BJ (cell line): ENCODE measurements around the gene ABHD14A. TPM values are rescaled to one million over a fixed set of nuclear protein-coding genes. Genes with fewer than 3 reads are reported as not detected.

Experiments
- CTCF ChIA-PET: fragments of 350-600 bp; formaldehyde crosslinking; extraction: SDS; loops from one replicate; lab custom pipeline; 2021; ENCODE audit warnings: antibody characterized with exemption, inconsistent platforms; lab: Yijun Ruan, JAX
- POLR2A ChIA-PET: fragments of 300-600 bp; sonication (Branson Sonifier 250); formaldehyde crosslinking; extraction: SDS; loops from one replicate; lab custom pipeline; 2021; ENCODE audit warnings: antibody characterized with exemption; lab: Charles Lee
- DNase-seq: peaks from one replicate; pipeline ENCODE4 v3.0.0-alpha.2; 2011; ENCODE audit warnings: low read depth
- H3K27me3 ChIP-seq: 2 replicates; pipeline ENCODE4 v1.6.0; 2011; ENCODE audit warnings: low read length; ENCODE audit not compliant: control insufficient read depth, insufficient read depth
- H3K36me3 ChIP-seq: 2 replicates; pipeline ENCODE4 v1.5.1; 2011; ENCODE audit warnings: low read length; ENCODE audit not compliant: control insufficient read depth, insufficient read depth
- H3K4me3 ChIP-seq: 2 replicates; pipeline ENCODE4 v1.5.1; 2011; ENCODE audit warnings: low read depth, mild to moderate bottlenecking, control low read depth, low read length
- CTCF ChIP-seq: IDR thresholded peaks from 2 replicates; pipeline ENCODE4 v1.5.1; 2011; ENCODE audit warnings: low read depth, mild to moderate bottlenecking, control low read depth, inconsistent platforms, low read length, moderate library complexity; ENCODE audit not compliant: insufficient read depth
- polyA plus RNA-seq: library from polyadenylated mRNA; depleted of rRNA; stranded (reverse); fragments of >200 nt; gene quantifications from 2 replicates; pipeline ENCODE4 v1.2.3, GENCODE V29; 2011

ABHD14A gene
- polyA plus RNA-seq, 1 experiment = 16.5 TPM

- ChIA-PET CTCF (interaction anchor here (0.6 to 5.2 kb wide), 6 partner anchors 9 to 56 kb away, joined by 3 to 42 read pairs (median 5); partner anchors contain the start of genes ABHD14A, ABHD14B and GPR62), POLR2A (no interaction called here)
- no peak for DNase-seq
- Histone ChIP-seq H3K36me3 (peaks cover 7% of the 10 kb centered on the region; the same call in 1 of the 2 replicates), H3K27me3 (no peaks in the 10 kb centered on the region), H3K4me3 (no peak overlapping the region)
- no peak for TF ChIP-seq CTCF
Measured at GRCh38 chr3:51944451-51945021, 30.3 kb upstream of the ABHD14A start.

- H3K27me3 ChIP-seq = no peaks in the 10 kb centered on the region
- H3K4me3 ChIP-seq = no peak overlapping the region
- no peak for TF ChIP-seq CTCF
- POLR2A ChIA-PET = no interaction called here
- peaks cover 7% of the 10 kb centered on the region; the same call in 1 of the 2 replicates for H3K36me3 ChIP-seq
- no peak for DNase-seq
- CTCF ChIA-PET = interaction anchor here (1.7 to 5.2 kb wide), 4 partner anchors 8 to 37 kb away, joined by 4 to 42 read pairs (median 19); partner anchors contain the start of genes ABHD14A, ABHD14B and GPR62
Measured at GRCh38 chr3:51945031-51945840, 29.6 kb upstream of the ABHD14A start.

DNA sequence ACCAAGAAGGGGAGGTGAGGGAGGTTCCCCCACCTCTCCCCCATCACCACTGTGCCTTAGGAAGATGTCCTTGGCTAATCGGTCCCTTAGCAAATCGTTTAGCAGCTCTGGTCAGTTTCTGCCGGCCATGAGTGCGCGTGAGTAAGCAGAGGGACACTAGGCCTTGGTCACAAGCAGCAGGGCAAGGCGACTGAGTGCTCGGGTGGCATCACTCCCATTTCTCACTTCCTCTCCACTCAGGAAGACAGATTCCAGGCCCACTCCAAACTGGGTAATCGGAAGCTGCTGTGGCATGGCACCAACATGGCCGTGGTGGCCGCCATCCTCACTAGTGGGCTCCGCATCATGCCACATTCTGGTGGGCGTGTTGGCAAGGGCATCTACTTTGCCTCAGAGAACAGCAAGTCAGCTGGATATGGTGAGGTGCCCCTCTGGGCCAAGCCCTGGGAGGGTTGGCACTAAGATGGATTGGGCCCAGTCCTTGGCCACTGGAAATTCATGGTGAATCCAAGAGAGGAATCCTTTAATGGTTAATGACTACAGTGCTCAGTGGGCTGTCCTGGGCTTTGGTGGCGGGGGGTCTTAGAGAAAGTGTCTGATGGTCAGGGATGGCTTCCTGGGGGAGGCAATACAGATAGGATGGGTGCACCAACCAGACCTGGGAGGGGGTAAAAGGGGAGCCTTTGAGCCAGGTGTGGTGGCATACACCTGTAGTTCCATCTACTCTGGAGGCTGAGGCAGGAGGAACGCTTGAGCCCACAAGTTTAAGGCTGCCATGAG lies 28.7 kb upstream of the ABHD14A start:
- no peak for DNase-seq
- POLR2A ChIA-PET = interaction anchor here (0.5 kb wide), 1 partner anchor 332 kb away, joined by 4 read pairs; no protein-coding TSS in a partner anchor
- H3K27me3 ChIP-seq = no peaks in the 10 kb centered on the region
- TF ChIP-seq CTCF = no peak
- CTCF ChIA-PET = interaction anchor here (0.7 to 5.2 kb wide), 5 partner anchors 7 to 50 kb away, joined by 3 to 42 read pairs (median 6); partner anchors contain the start of genes ABHD14A, ABHD14B and GPR62
- peaks cover 7% of the 10 kb centered on the region; the same call in 1 of the 2 replicates for H3K36me3 ChIP-seq
- H3K4me3 ChIP-seq = no peak overlapping the region

- no peak for DNase-seq
- ChIA-PET CTCF (interaction anchor here (0.7 to 4.2 kb wide), 3 partner anchors 27 to 49 kb away, joined by 3 to 32 read pairs (median 4); partner anchors contain the start of genes ABHD14A and ABHD14B), POLR2A (interaction anchor here (0.5 kb wide), 1 partner anchor 331 kb away, joined by 4 read pairs; no protein-coding TSS in a partner anchor)
- Histone ChIP-seq H3K27me3 (no peaks in the 10 kb centered on the region), H3K4me3 (no peak overlapping the region), H3K36me3 (peaks cover 7% of the 10 kb centered on the region; the same call in 1 of the 2 replicates)
- no peak for TF ChIP-seq CTCF
Measured at GRCh38 chr3:51946796-51947195, 28.1 kb upstream of the ABHD14A start.
